ENCODE results near the gene PAMR1. TPM values are rescaled to one million over a fixed set of nuclear protein-coding genes. Genes with fewer than 3 reads are reported as not detected.

Gene PAMR1
- total RNA-seq, 6 experiments from 2014 or later = 2.0 to 4.2 (median 2.8) TPM

GRCh38 chr11:35436581-35437250 lies 88.7 kb downstream of the PAMR1 start:
- intact Hi-C loops (cut with DNase I) = no loop called here
- DNase-seq (no peak), ATAC-seq (no peak)
- H3K4me1 ChIP-seq = no peaks in the 10 kb centered on the region
- no peak overlapping the region for H3K27ac ChIP-seq
- no peaks in the 10 kb centered on the region for H3K36me3 ChIP-seq
- H3K9me3 ChIP-seq = no peaks in the 10 kb centered on the region
- H3K4me3 ChIP-seq = no peak overlapping the region
- 90% methylated on average over 2 of the region's 2 CpGs for WGBS (ENCODE audit: insufficient coverage, low coverage, low lambda C conversion rate, missing lambda C conversion rate)
- no peak for TF ChIP-seq POLR2A (IDR thresholded peaks at IDR 0.05)
- no peak for TF ChIP-seq CTCF (IDR thresholded peaks at IDR 0.05)
- no peaks in the 10 kb centered on the region for H3K27me3 ChIP-seq

- ATAC-seq (no peak), DNase-seq (no peak)
These were observed 91.8 kb downstream of the PAMR1 start for GRCh38 chr11:35433588-35433987.

GRCh38 chr11:35432464-35432863 lies 93.0 kb downstream of the PAMR1 start:
- TF ChIP-seq POLR2A (IDR thresholded peaks at IDR 0.05) (no peak), CTCF (IDR thresholded peaks at IDR 0.05) (no peak)
- Histone ChIP-seq H3K27ac (no peak overlapping the region), H3K9me3 (no peaks in the 10 kb centered on the region), H3K4me1 (no peaks in the 10 kb centered on the region), H3K27me3 (no peaks in the 10 kb centered on the region), H3K4me3 (no peak overlapping the region), H3K36me3 (no peaks in the 10 kb centered on the region)
- intact Hi-C loops (cut with DNase I) = no loop called here
- DNase-seq (no peak), ATAC-seq (no peak)
- 67% methylated on average over 3 of the region's 14 CpGs for WGBS (ENCODE audit: insufficient coverage, low coverage, low lambda C conversion rate, missing lambda C conversion rate)

More at GRCh38 chr11:35433588-35433987, 91.8 kb downstream of the PAMR1 start:
- no peaks in the 10 kb centered on the region for H3K4me1 ChIP-seq
- 51% methylated on average over 3 of the region's 3 CpGs for WGBS (ENCODE audit: insufficient coverage, low coverage, low lambda C conversion rate, missing lambda C conversion rate)
- no peak for TF ChIP-seq CTCF (IDR thresholded peaks at IDR 0.05)
- TF ChIP-seq POLR2A (IDR thresholded peaks at IDR 0.05) = no peak
- intact Hi-C loops (cut with DNase I) = no loop called here
- H3K9me3 ChIP-seq = no peaks in the 10 kb centered on the region
- H3K27me3 ChIP-seq = no peaks in the 10 kb centered on the region
- H3K4me3 ChIP-seq = no peak overlapping the region
- H3K27ac ChIP-seq = no peak overlapping the region
- no peaks in the 10 kb centered on the region for H3K36me3 ChIP-seq

- 13% methylated on average over 3 of the region's 3 CpGs for WGBS (ENCODE audit: insufficient coverage, low coverage, low lambda C conversion rate, missing lambda C conversion rate)
- ATAC-seq = no peak
- no peaks in the 10 kb centered on the region for H3K27me3 ChIP-seq
These were observed 98.3 kb downstream of the PAMR1 start for GRCh38 chr11:35427071-35427470.

More at GRCh38 chr11:35427071-35427470, 98.3 kb downstream of the PAMR1 start:
- Histone ChIP-seq H3K36me3 (no peaks in the 10 kb centered on the region), H3K4me3 (no peak overlapping the region), H3K9me3 (no peaks in the 10 kb centered on the region), H3K4me1 (no peaks in the 10 kb centered on the region), H3K27ac (no peak overlapping the region)
- no peak for TF ChIP-seq POLR2A (IDR thresholded peaks at IDR 0.05)
- no peak for TF ChIP-seq CTCF (IDR thresholded peaks at IDR 0.05)
- intact Hi-C loops (cut with DNase I) = no loop called here
- DNase-seq = no peak

All from right lobe of liver (tissue), 6 donors.